PC-9 (cell line): ENCODE data around the gene CPA2. TPM values are rescaled to one million over a fixed set of nuclear protein-coding genes. Genes with fewer than 3 reads are reported as not detected.
"Not testable (repeated sequence)": the region's sequence is repeated elsewhere in the genome, so short reads cannot be mapped to it uniquely, and the experiment has no call there.

Experiments
- BruUV-seq: library from RNA; stranded (reverse); fragments of 400-500 nt; replicated peaks from 2 replicates; lab custom pipeline; 2021; lab: Mats Ljungman, UMichigan
- CTCF ChIA-PET: fragments of 300-600 bp; sonication (Branson Sonifier 250); formaldehyde crosslinking; loops from one replicate; lab custom pipeline; 2022; ENCODE audit warnings: antibody characterized with exemption; lab: Charles Lee
- POLR2A ChIA-PET: fragments of 300-600 bp; sonication (Branson Sonifier 250); formaldehyde crosslinking; loops from one replicate; lab custom pipeline; 2022; ENCODE audit warnings: antibody characterized with exemption; ENCODE audit not compliant: unreplicated experiment; lab: Charles Lee
- DNase-seq, 2 experiments: peaks; one replicate each; pipeline versions ENCODE4 v3.0.0 to v3.0.0-alpha.2; 2015 to 2022; ENCODE audit warnings: mixed read lengths in 1 of 2
- H2AFZ ChIP-seq: fragments of 200-600 bp; sonication (generic); 2 replicates; pipeline ENCODE4 v1.8.1; 2017; ENCODE audit warnings: antibody characterized with exemption
- H3F3A ChIP-seq: fragments of 200-600 bp; sonication (generic); 2 replicates; pipeline ENCODE4 v1.8.1; 2017; ENCODE audit warnings: antibody characterized with exemption, mild to moderate bottlenecking, low read depth; ENCODE audit not compliant: insufficient read depth
- H3K27ac ChIP-seq: fragments of 200-600 bp; sonication (generic); 2 replicates; pipeline ENCODE4 v1.6.1; 2016; ENCODE audit warnings: mixed run types
- H3K27me3 ChIP-seq: fragments of 200-600 bp; sonication (generic); 2 replicates; pipeline ENCODE4 v1.6.1; 2016; ENCODE audit warnings: low read depth, mixed run types; ENCODE audit not compliant: insufficient read depth
- H3K36me3 ChIP-seq: fragments of 200-600 bp; sonication (generic); 2 replicates; pipeline ENCODE4 v1.6.1; 2016; ENCODE audit warnings: low read depth, mixed run types
- H3K4me1 ChIP-seq: fragments of 200-600 bp; sonication (generic); replicated peaks from 2 replicates; pipeline ENCODE4 v1.6.1; 2016; ENCODE audit warnings: mixed run types; ENCODE audit not compliant: insufficient read depth
- H3K4me2 ChIP-seq: fragments of 200-600 bp; sonication (generic); 2 replicates; pipeline ENCODE4 v1.6.1; 2017; ENCODE audit warnings: mixed run types
- H3K4me3 ChIP-seq: fragments of 200-600 bp; sonication (generic); 2 replicates; pipeline ENCODE4 v1.6.1; 2016; ENCODE audit warnings: mixed run types
- H3K79me2 ChIP-seq: fragments of 200-600 bp; sonication (generic); 2 replicates; pipeline ENCODE4 v1.6.1; 2017; ENCODE audit warnings: low read depth, mixed run types
- H3K9me2 ChIP-seq: fragments of 200-600 bp; sonication (generic); 2 replicates; pipeline ENCODE4 v1.8.1; 2017; ENCODE audit warnings: mild to moderate bottlenecking; ENCODE audit not compliant: insufficient read depth
- H3K9me3 ChIP-seq: fragments of 200-600 bp; sonication (generic); 2 replicates; pipeline ENCODE4 v1.8.1; 2016; ENCODE audit warnings: low read depth; ENCODE audit not compliant: insufficient read depth
- H4K20me1 ChIP-seq: fragments of 200-600 bp; sonication (generic); 2 replicates; pipeline ENCODE4 v1.8.1; 2017; ENCODE audit not compliant: insufficient read depth
- EZH2 ChIP-seq: fragments of 200-600 bp; sonication (generic); IDR thresholded peaks from 2 replicates; pipeline ENCODE4 v1.8.0; 2017; ENCODE audit warnings: antibody characterized with exemption, low read depth
- intact Hi-C: fragments of 100-400 bp; cut with micrococcal nuclease; formaldehyde crosslinking; loops from one replicate; pipeline ENCODE4 v1.10.0; 2022; ENCODE audit not compliant: unreplicated experiment
- total RNA-seq: library from RNA; stranded (reverse); gene quantifications from 2 replicates; pipeline ENCODE4 v1.2.3, GENCODE V29; 2021
- TF ChIP-seq, protein P1 (sequence below): fragments of 200-600 bp; sonication (generic); conservative IDR thresholded peaks from 2 replicates; pipeline ENCODE4 v1.6.1; 2017; ENCODE audit warnings: mixed run types, antibody characterized with exemption, mild to moderate bottlenecking, moderate library complexity

CPA2 gene
- total RNA-seq, 1 experiment from 2014 or later, result not detected

GRCh38 chr7:130221746-130222145 lies 44.9 kb upstream of the CPA2 start:
- intact Hi-C loops, result no loop called here
- ChIA-PET CTCF (no interaction called here), POLR2A (no interaction called here)
- no peak overlapping the region for H2AFZ ChIP-seq
- no peak overlapping the region for H3K4me2 ChIP-seq
- H3K9me3 ChIP-seq, result no peaks in the 10 kb centered on the region
- TF ChIP-seq, protein P1, sequence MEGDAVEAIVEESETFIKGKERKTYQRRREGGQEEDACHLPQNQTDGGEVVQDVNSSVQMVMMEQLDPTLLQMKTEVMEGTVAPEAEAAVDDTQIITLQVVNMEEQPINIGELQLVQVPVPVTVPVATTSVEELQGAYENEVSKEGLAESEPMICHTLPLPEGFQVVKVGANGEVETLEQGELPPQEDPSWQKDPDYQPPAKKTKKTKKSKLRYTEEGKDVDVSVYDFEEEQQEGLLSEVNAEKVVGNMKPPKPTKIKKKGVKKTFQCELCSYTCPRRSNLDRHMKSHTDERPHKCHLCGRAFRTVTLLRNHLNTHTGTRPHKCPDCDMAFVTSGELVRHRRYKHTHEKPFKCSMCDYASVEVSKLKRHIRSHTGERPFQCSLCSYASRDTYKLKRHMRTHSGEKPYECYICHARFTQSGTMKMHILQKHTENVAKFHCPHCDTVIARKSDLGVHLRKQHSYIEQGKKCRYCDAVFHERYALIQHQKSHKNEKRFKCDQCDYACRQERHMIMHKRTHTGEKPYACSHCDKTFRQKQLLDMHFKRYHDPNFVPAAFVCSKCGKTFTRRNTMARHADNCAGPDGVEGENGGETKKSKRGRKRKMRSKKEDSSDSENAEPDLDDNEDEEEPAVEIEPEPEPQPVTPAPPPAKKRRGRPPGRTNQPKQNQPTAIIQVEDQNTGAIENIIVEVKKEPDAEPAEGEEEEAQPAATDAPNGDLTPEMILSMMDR, result no peak
- TF ChIP-seq EZH2, result no peak
- H3K27me3 ChIP-seq, result no peaks in the 10 kb centered on the region
- H3K36me3 ChIP-seq, result no peaks in the 10 kb centered on the region
- DNase-seq, result no peak
- peaks cover 4% of the 10 kb centered on the region; the same call in 1 of the 2 replicates for H3F3A ChIP-seq
- no peaks in the 10 kb centered on the region for H4K20me1 ChIP-seq
- peaks cover 8% of the 10 kb centered on the region for H3K4me1 ChIP-seq
- no peak overlapping the region for H3K4me3 ChIP-seq
- H3K9me2 ChIP-seq, result no peaks in the 10 kb centered on the region
- no TSS peak for BruUV-seq
- no peak overlapping the region for H3K27ac ChIP-seq
- no peaks in the 10 kb centered on the region for H3K79me2 ChIP-seq

DNA sequence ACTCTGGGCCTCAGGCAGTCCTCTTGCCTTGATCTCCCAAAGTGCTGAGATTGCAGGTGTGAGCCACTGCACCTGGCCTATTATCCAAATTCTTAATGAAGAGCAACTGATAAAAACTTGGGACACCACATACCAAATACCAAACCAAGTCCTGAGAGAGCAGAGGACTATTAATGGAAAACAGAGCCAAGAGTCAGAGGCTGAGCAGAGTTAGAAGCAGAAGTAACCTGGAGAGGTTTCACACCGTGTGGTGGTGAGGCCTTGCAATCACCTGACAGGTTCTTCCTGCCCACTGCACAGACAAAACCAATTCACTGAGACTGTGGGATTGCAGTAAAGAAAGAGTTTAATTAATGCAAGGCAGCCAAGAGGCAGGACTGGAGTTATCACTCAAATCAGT lies 43.0 kb upstream of the CPA2 start:
- Histone ChIP-seq H2AFZ (no peak overlapping the region), H3K4me1 (peaks cover 8% of the 10 kb centered on the region), H3K4me3 (no peak overlapping the region), H3K79me2 (no peaks in the 10 kb centered on the region), H4K20me1 (no peaks in the 10 kb centered on the region), H3K27me3 (no peaks in the 10 kb centered on the region), H3K4me2 (no peak overlapping the region), H3K36me3 (no peaks in the 10 kb centered on the region), H3F3A (peaks cover 4% of the 10 kb centered on the region; the same call in 1 of the 2 replicates), H3K9me2 (no peaks in the 10 kb centered on the region), H3K27ac (no peak overlapping the region), H3K9me3 (no peaks in the 10 kb centered on the region)
- TF ChIP-seq, protein P1, result no peak
- TF ChIP-seq EZH2, result no peak
- BruUV-seq, result no TSS peak
- no peak for DNase-seq
- POLR2A ChIA-PET, result no interaction called here
- CTCF ChIA-PET, result no interaction called here
- intact Hi-C loops, result no loop called here

DNA sequence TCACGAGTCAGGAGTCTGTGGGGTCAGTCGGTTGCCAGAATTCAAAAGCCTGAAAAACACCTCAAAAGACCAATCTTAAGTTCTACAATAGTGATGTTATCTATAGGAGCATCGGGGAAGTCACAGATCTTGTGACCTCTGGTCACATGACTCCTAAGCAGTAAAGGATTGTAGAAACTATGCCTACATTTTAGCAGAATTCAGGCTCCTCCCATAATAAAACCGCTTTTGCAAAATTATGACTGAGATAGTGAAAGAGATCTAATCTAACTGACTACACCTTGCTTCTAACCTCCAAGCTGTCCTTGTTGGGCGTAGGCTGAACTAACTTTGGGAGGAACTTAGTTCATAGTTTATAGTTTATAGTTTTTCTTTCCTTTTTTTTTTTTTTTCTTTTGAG lies 42.5 kb upstream of the CPA2 start:
- H3K4me1 ChIP-seq, result peaks cover 8% of the 10 kb centered on the region
- TF ChIP-seq, protein P1, result no peak
- no peak for TF ChIP-seq EZH2
- ChIA-PET CTCF (no interaction called here), POLR2A (no interaction called here)
- H4K20me1 ChIP-seq, result no peaks in the 10 kb centered on the region
- no TSS peak for BruUV-seq
- no peaks in the 10 kb centered on the region for H3K9me2 ChIP-seq
- no peaks in the 10 kb centered on the region for H3K79me2 ChIP-seq
- H3K27me3 ChIP-seq, result no peaks in the 10 kb centered on the region
- no peak overlapping the region for H3K4me3 ChIP-seq
- H3K27ac ChIP-seq, result no peak overlapping the region
- DNase-seq, result no peak
- no peaks in the 10 kb centered on the region for H3K9me3 ChIP-seq
- intact Hi-C loops, result no loop called here
- no peak overlapping the region for H2AFZ ChIP-seq
- peaks cover 4% of the 10 kb centered on the region; the same call in 1 of the 2 replicates for H3F3A ChIP-seq
- H3K36me3 ChIP-seq, result no peaks in the 10 kb centered on the region
- no peak overlapping the region for H3K4me2 ChIP-seq

DNA sequence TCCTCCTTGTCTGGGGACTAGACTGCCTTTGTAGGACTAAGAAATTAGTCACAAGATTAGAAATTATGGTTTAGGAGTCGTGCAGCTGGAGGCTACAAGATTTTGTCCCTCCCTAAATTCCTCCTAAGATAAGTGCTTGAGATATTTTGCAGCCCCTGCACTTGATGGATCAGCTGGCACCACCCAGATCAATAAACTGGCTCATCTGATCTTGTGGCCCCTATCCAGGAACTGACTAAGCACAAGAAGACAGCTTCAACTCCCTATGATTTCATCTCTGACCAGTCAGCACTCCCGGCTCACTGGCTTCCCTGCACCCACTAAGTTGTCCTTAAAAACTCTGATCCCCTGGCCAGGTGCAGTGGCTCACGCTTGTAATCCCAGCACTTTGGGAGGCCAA lies 41.7 kb upstream of the CPA2 start:
- H3F3A ChIP-seq, H3K4me2 ChIP-seq, H3K9me3 ChIP-seq, H3K36me3 ChIP-seq, CTCF ChIA-PET, POLR2A ChIA-PET, H3K4me3 ChIP-seq, H3K4me1 ChIP-seq, H3K79me2 ChIP-seq, intact Hi-C loops, H3K9me2 ChIP-seq, H3K27me3 ChIP-seq, H4K20me1 ChIP-seq, H3K27ac ChIP-seq, H2AFZ ChIP-seq, BruUV-seq: not testable (repeated sequence)
- DNase-seq, result peak in 1 of 2 experiments; percentile 60
